Measurements from ENCODE around the gene P3H2. TPM values are rescaled to one million over a fixed set of nuclear protein-coding genes. Genes with fewer than 3 reads are reported as not detected.

P3H2 gene
- total and polyA plus RNA-seq, 9 of the 15 experiments (the other 6 are each of a cell fraction or from before 2014, with no cell fraction given), result 0.04 to 0.26 (median 0.22) TPM; not detected in 6

DNA sequence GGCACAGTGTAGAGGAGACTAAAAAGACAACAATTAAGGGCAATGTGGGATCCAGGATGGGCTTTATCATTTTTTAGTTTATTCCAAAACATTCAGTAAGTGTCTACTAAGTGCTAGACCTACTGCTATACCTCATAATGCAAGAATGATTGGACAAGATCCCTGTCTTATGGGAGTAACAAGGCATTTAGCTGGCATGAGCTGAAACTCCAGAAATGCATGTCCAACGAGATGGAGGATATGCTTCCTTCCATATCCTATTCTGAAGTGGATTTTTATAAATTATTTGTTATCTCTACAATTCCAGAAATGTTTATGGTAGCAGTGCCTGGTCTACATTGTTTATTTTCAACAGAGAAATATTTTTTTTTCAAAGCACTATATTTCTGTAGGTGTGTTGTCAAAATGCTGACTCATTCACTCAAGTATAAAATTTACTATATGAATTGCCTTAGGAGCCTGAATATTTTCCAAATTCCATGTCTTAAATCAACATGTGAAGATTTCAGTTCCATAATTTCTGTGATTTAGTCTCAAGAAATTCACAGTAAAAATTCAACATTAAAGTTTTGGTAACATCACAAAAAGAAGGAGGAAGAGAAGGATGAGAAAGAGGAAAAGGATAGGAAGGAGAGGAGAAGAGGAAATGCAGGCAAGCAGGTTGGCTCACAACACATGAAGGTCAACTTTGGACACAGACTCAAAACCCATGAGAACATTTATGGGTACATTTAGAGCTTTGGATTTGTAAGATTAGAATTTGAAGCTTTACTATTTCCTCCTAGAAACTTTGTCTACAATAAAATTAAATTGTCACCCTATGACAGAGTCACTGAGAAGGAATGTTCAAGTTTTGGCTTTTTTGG is 88.6 kb downstream of the P3H2 start:
- no peak for FAIRE-seq
- Histone ChIP-seq H3K27me3 (ENCODE audit: control insufficient read depth in 2 of 2, insufficient read depth in 2 of 2, low read length in 2 of 2) (no peaks in the 10 kb centered on the region), H3K9me1 (ENCODE audit: control insufficient read depth, insufficient read depth, low read length) (no peaks in the 10 kb centered on the region), H3K9ac (ENCODE audit: insufficient read depth in 1 of 2, low read depth in 2 of 2, low read length in 2 of 2) (no peak overlapping the region), H3K4me2 (ENCODE audit: insufficient read depth, low read length) (no peak overlapping the region), H3K36me3 (ENCODE audit: control insufficient read depth, insufficient read depth, low read length) (no peaks in the 10 kb centered on the region), H3K4me1 (replicated peaks in 1 of 2; ENCODE audit: control insufficient read depth in 2 of 2, insufficient read depth in 2 of 2, low read length in 2 of 2) (no peaks in the 10 kb centered on the region), H3K27ac (ENCODE audit: extremely low read depth, low read depth, low read length) (no peak overlapping the region), H4K20me1 (replicated peaks; ENCODE audit: control insufficient read depth, insufficient read depth, low read length) (no peaks in the 10 kb centered on the region), H3K9me3 (replicated peaks; ENCODE audit: control insufficient read depth, insufficient read depth, low read depth, low read length) (no peaks in the 10 kb centered on the region), H3K4me3 (no peak overlapping the region), H3K79me2 (ENCODE audit: control insufficient read depth, insufficient read depth, low read length) (no peaks in the 10 kb centered on the region), H2AFZ (ENCODE audit: low read depth, low read length) (no peak overlapping the region)
- ChIA-PET CTCF (ENCODE audit: low intra/inter-chr PET ratio) (no interaction called here), POLR2A (no interaction called here)
- ATAC-seq, result no peak
- in situ Hi-C loops (cut with MboI) (no loop called here), intact Hi-C loops (cut with micrococcal nuclease) (no loop called here)
- 0% methylated on average over 1 of the region's 1 CpG for WGBS (ENCODE audit: insufficient coverage, low coverage, missing lambda C conversion rate)
- TF ChIP-seq ZNF780A (CRISPR knock-in tag; IDR thresholded peaks at IDR 0.05), result no peak
- TF ChIP-seq, protein P1, sequence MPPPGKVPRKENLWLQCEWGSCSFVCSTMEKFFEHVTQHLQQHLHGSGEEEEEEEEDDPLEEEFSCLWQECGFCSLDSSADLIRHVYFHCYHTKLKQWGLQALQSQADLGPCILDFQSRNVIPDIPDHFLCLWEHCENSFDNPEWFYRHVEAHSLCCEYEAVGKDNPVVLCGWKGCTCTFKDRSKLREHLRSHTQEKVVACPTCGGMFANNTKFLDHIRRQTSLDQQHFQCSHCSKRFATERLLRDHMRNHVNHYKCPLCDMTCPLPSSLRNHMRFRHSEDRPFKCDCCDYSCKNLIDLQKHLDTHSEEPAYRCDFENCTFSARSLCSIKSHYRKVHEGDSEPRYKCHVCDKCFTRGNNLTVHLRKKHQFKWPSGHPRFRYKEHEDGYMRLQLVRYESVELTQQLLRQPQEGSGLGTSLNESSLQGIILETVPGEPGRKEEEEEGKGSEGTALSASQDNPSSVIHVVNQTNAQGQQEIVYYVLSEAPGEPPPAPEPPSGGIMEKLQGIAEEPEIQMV (tag; conservative IDR thresholded peaks at IDR 0.05; ENCODE audit: low read depth), result no peak
- TF ChIP-seq RCOR1 (IDR thresholded peaks at IDR 0.05; ENCODE audit: borderline replicate concordance in 1 of 2, low read depth in 2 of 2, low read length in 2 of 2), result no peak
- TF ChIP-seq KLF13 (tag; IDR thresholded peaks at IDR 0.05; ENCODE audit: borderline replicate concordance, low read depth), result no peak
- TF ChIP-seq, protein P2, sequence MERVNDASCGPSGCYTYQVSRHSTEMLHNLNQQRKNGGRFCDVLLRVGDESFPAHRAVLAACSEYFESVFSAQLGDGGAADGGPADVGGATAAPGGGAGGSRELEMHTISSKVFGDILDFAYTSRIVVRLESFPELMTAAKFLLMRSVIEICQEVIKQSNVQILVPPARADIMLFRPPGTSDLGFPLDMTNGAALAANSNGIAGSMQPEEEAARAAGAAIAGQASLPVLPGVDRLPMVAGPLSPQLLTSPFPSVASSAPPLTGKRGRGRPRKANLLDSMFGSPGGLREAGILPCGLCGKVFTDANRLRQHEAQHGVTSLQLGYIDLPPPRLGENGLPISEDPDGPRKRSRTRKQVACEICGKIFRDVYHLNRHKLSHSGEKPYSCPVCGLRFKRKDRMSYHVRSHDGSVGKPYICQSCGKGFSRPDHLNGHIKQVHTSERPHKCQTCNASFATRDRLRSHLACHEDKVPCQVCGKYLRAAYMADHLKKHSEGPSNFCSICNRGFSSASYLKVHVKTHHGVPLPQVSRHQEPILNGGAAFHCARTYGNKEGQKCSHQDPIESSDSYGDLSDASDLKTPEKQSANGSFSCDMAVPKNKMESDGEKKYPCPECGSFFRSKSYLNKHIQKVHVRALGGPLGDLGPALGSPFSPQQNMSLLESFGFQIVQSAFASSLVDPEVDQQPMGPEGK (CRISPR knock-in tag; IDR thresholded peaks at IDR 0.05; ENCODE audit: borderline replicate concordance), result no peak
- TF ChIP-seq ZNF24 (IDR thresholded peaks at IDR 0.05), result no peak
- TF ChIP-seq MAZ (CRISPR knock-in tag; conservative IDR thresholded peaks at IDR 0.05 in 1 of 2, IDR thresholded peaks at IDR 0.05 in 1 of 2), result no peak
- no peak for TF ChIP-seq CGGBP1 (CRISPR knock-in tag; IDR thresholded peaks at IDR 0.05)
- no peak for TF ChIP-seq MAX (CRISPR knock-in tag; IDR thresholded peaks at IDR 0.05)
- no peak for TF ChIP-seq FUS (optimal IDR thresholded peaks at IDR 0.05; ENCODE audit: low read depth, low read length)
- no peak for DNase-seq (ENCODE audit: extremely low read depth in 1 of 4, low spot score in 3 of 4)
- BruUV-seq (replicated peaks), result no TSS peak
